Globus pallidus (tissue), 1 donor: ENCODE data around the gene SH2D1A.
"Not testable (repeated sequence)": the region's sequence is repeated elsewhere in the genome, so short reads cannot be mapped to it uniquely, and the experiment has no call there.

Source experiments
- DNase-seq: peaks from one replicate; pipeline ENCODE4 v3.0.0-alpha.2; 2015; ENCODE audit warnings: low spot score

Gene SH2D1A

GRCh38 chrX:124346117-124346876 is at the start of gene SH2D1A:
Gene SH2D1A, plus strand, starts transcription at chrX:124346563. Its CDS starts 80 bp downstream, at chrX:124346643.
- DNase-seq: no peak

GRCh38 chrX:124299323-124299722 is 47.0 kb upstream of the SH2D1A start:
- DNase-seq: not testable (repeated sequence)

DNA sequence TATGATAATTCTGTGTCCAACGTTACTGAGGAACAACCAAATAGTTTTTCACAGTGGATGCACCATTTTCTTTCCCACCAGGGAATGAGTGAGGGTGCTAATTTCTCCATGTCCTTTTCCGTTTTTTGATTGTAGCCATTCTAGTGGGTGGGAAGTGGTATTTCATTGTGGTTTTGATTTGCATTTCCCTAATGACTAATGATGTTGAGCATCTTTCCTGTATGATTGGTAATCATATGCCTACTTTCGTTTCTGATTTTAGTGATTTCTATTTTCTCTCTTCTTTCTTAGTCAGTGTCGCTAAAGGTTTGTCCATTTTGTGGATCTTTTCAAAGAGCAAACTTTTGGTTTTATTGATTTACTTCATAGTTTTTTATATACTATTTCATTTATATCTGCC is 46.0 kb upstream of the SH2D1A start:
- no peak for DNase-seq

- no peak for DNase-seq
Observed at GRCh38 chrX:124307253-124307907, 39.0 kb upstream of the SH2D1A start.

DNA sequence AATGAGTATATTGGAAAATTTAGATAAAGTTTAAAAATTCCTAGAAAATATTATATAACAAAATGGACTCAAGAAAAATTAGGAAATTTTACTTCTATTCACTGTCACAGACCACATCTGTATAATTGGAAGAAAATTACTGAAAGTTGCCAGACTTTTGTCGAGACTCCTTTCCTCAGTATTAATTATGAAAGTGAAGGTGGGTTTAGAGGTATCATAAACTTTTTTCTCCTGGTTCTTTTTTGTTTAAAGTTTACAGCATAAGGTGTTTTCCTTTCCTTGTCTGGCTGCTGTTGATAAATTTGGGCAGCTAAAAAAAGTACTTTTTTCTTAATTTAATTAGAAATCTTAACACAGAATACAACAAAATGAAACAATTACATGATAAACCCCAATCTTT is 20.6 kb upstream of the SH2D1A start:
- no peak for DNase-seq

DNA sequence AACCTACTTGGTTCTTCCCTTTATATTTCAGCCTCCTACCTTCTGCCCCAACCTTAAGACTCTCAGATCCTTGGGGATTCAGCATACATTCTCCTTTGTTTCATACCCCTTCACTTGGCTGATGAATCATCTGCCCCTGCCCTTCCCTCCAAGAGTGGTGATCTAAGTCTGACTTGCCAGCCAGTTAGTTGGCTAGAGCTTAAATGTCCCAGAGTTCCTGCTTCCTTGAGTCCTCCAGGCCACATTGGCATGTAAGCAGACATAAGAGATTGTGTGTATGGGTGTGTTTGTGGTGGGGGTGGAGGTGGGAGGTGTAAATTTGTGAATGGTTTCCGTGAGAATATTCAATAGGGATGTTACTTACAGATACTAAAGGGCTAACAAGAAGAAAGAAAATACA is 17.6 kb upstream of the SH2D1A start:
- no peak for DNase-seq

GRCh38 chrX:124332481-124333424 is 13.6 kb upstream of the SH2D1A start, which contains the start of gene TEX13D:
Gene TEX13D, plus strand, starts transcription at chrX:124332660. Its CDS starts 258 bp downstream, at chrX:124332918.
- DNase-seq: no peak

GRCh38 chrX:124333862-124334261 is 12.5 kb upstream of the SH2D1A start:
- DNase-seq: no peak

GRCh38 chrX:124334555-124334954 is 11.8 kb upstream of the SH2D1A start:
- DNase-seq: not testable (repeated sequence)

DNA sequence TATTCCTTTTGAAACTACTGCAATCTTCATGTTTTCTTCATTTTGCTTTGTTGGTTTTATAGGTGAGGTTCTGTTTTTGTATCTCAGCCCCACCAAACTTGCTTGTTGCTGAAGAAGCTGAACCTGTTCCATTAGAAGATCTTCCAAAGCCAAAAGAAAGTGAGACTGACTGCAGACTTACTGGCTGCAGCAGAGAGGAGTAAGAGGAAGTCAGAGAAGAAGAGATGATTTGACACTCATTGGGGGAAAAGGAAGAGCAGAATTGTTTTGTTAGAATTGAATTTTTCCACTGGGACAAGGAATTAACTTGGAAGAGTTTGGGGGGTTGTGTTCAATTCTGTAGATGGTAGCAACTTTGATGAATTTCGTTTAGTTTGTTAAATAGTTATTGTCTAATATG is 10.8 kb upstream of the SH2D1A start:
- DNase-seq: no peak

GRCh38 chrX:124337916-124338315 is 8.4 kb upstream of the SH2D1A start:
- DNase-seq: no peak

GRCh38 chrX:124338733-124339514 is 7.4 kb upstream of the SH2D1A start:
- DNase-seq: no peak

DNA sequence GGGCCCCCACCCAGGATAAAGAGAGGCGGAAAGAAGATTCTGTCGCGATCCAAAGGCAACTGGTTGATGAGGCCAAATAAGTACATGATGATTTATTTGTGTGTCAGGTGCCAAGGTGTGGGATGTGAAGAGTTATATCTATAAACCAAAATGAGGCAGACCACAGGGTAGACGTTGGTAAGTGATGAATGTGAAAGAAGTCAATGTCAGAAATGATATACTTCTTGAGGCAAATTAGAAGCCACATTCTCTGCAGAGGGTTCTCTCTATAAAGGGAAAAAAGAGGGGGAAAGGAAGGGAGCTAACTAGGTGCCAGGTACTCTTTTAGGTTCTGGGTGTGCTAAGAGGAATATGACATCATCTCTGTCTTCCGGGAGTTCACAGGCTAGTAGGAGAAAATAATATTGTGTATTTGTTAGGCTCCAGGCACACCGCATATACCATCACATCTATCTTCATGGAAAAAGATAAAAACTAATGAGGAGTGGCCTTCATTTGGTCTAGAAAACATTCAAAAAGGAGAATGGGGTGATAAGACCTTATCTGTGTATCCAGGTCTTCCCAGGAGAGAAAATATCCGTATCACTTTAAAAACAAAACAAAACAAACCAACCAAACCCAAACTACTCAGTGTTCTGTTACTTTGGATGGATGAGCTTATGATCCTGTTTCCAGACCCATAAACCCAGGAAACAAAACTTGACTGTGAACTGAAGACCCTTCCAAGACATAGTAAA is 4.8 kb upstream of the SH2D1A start:
- no peak for DNase-seq

DNA sequence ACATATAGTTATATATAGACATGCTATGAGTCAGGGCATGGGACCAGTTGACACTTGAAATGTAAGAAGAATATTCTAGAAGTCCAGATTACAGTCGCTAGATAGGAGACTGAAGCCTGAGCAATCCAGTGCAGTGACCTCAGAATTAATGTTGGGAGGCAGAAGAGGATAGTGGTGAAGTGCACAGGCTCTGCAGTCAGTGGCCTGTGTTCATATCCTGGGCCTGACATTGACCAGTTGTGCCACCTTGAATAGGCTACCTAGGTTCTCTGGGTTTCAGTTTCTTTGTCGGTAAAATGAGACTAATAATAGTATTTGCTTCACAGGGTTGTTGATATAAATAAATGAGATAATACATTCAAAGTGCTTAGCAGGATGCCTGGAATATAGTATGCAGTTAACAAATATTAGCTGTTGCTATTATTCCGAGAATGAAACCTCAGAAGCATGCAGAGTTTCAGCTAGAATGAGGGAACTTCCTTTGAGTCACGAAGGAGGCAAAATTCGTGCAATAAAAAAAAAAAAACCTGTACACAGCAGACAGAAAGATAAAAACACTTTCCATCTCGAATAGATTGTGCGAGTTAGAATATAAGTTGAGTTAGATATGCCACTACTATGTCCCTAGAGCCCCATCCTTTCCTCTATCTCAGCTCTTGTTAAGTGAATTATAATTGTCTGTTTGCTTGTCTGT is 4.0 kb upstream of the SH2D1A start:
- no peak for DNase-seq

DNA sequence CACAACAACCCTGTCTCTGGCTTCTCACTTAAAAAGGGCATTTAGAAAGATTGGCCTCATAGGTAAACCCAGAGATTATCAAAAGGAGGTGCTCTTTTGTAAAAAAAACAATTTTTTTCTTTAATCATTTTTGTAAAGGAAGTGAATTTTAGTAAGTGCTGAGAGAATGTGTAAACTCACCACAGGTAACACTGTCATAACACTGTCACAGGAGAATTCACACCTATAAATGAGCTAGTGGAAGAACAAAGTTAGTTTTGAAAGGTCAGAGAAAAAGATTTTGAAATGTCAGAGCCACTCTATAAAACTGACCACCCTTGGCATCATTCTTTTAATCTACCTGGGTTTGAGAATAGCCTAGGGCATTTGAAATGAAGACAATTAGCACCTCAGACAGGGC is 3.3 kb upstream of the SH2D1A start:
- DNase-seq: no peak

DNA sequence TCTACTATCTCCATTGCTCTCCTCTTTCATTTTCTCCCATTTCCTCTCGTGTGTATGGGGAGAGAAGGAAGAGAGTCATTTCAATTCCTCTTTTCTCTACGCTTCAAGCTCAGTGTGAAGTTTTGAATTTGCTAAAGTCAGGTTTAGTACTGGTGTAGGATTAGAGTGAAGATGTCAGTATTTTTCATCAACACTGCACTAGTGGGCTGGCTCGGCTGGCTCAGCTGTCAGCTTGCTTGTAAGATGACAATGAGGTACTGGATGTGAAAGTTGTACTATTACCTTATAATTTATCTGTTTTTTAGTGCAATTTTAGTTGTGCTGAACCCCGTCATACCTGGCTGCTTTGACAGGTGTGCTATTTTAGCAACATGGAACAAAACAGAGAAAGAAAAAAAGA is 2.1 kb upstream of the SH2D1A start:
- DNase-seq: no peak

GRCh38 chrX:124346877-124347241 is 496 bp downstream of the SH2D1A start:
- no peak for DNase-seq

DNA sequence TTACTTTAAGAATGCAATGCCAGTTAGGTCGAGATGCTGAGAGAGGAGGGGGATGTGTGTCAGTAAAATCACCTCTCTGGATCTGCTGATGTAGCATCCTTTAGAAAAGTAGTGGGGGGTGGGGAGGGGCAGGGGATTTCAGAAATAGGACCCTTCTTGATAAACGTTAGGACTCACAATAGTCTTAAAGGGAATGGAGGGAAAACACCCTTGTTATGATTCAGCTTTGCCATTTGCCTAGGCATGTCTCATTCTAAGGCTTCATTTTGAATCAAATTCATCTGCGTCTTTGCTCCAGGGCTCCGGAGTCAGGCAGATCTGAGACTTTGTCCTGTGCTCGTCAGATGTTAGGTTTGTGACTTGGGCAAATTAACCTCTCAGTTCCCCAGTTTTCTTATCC is 879 bp downstream of the SH2D1A start:
- DNase-seq: no peak

- DNase-seq: no peak
Observed at GRCh38 chrX:124348182-124348581, 1.8 kb downstream of the SH2D1A start.

- DNase-seq: no peak
Observed at GRCh38 chrX:124348885-124349453, 2.6 kb downstream of the SH2D1A start.
